Gastrocnemius medialis (tissue), 4 donors: ENCODE data around the gene KCMF1.

Source experiments
- CTCF ChIP-seq, 5 experiments: fragments of 450-650 bp in 3 of 5; fragments of 200-600 bp in 2 of 5; sonication (generic) in 2 of 5; IDR thresholded peaks in 4 of 5; conservative IDR thresholded peaks in 1 of 5; 1 replicate in 4 of 5; 2 replicates in 1 of 5; pipeline ENCODE4 v1.5.1; 2016 to 2019; ENCODE audit warnings: antibody characterized with exemption in 5 of 5, mild to moderate bottlenecking in 3 of 5, moderate library complexity in 3 of 5
- POLR2A ChIP-seq, 2 donors: fragments of 450-650 bp; IDR thresholded peaks; one replicate each; pipeline ENCODE4 v1.6.1; 2017; ENCODE audit warnings: antibody characterized with exemption in 2 of 2, mild to moderate bottlenecking in 2 of 2, moderate library complexity in 2 of 2

- TF ChIP-seq CTCF (IDR thresholded peaks at IDR 0.05 in 4 of 5, conservative IDR thresholded peaks at IDR 0.05 in 1 of 5) (no peak), POLR2A (IDR thresholded peaks at IDR 0.05) (no peak)
Measured at GRCh38 chr2:85083092-85083491, 112.1 kb downstream of the KCMF1 start.
